ENCODE data around the gene IPPK. TPM values are rescaled to one million over a fixed set of nuclear protein-coding genes. Genes with fewer than 3 reads are reported as not detected.

The IPPK gene
- total RNA-seq, 1 experiment from 2014 or later = 15.4 TPM

GRCh38 chr9:92642041-92642451 lies 27.9 kb downstream of the IPPK start:
- H3K36me3 ChIP-seq (ENCODE audit: control insufficient read depth in 1 of 2, insufficient read depth in 2 of 2, low read length in 2 of 2) = peaks cover 19 to 34% of the 10 kb centered on the region in 2 experiments; a peak in 3 of 4 replicates

More at GRCh38 chr9:92642041-92642451, 27.9 kb downstream of the IPPK start:
- intact Hi-C loops (cut with micrococcal nuclease) = no loop called here
- Histone ChIP-seq H3K4me2 (ENCODE audit: low read length) (no peak overlapping the region), H2AFZ (ENCODE audit: low read depth, low read length, poor library complexity, severe bottlenecking) (no peak overlapping the region), H3K27ac (ENCODE audit: low read depth, low read length) (no peak overlapping the region), H3K4me3 (replicated peaks in 1 of 2; ENCODE audit: low read depth in 1 of 2, low read length in 2 of 2) (no peak overlapping the region), H3K9me2 (ENCODE audit: insufficient read depth) (no peaks in the 10 kb centered on the region), H3K4me1 (ENCODE audit: control insufficient read depth in 1 of 2, insufficient read depth in 2 of 2, low read length in 2 of 2) (no peaks in the 10 kb centered on the region), H3K79me2 (ENCODE audit: insufficient read depth, low read length) (0 out of 2 replicates have a peak, but pooled peaks cover 6% of the 10 kb centered on the region), H3K9ac (ENCODE audit: low read length) (no peak overlapping the region), H4K20me1 (ENCODE audit: insufficient read depth) (no peaks in the 10 kb centered on the region), H3K9me3 (ENCODE audit: control insufficient read depth in 1 of 2, insufficient read depth in 1 of 2, low read depth in 1 of 2, low read length in 2 of 2) (no peaks in the 10 kb centered on the region), H3K27me3 (ENCODE audit: insufficient read depth, low read length) (no peaks in the 10 kb centered on the region)
- POLR2A ChIA-PET = no interaction called here
- no TSS peak for BruUV-seq (replicated peaks)
- no peak for TF ChIP-seq ATF3 (IDR thresholded peaks at IDR 0.05)
- TF ChIP-seq EZH2phosphoT487 (IDR thresholded peaks at IDR 0.05; ENCODE audit: borderline replicate concordance) = no peak
- no peak for TF ChIP-seq EGR1 (IDR thresholded peaks at IDR 0.05; ENCODE audit: low read depth)
- TF ChIP-seq JUND (IDR thresholded peaks at IDR 0.05) = no peak
- no peak for TF ChIP-seq POLR2AphosphoS5 (IDR thresholded peaks at IDR 0.05; ENCODE audit: low read depth, low read length)
- TF ChIP-seq ZBTB33 (IDR thresholded peaks at IDR 0.05; ENCODE audit: extremely low read depth, insufficient replicate concordance, low read length) = no peak
- no peak for TF ChIP-seq MAX (IDR thresholded peaks at IDR 0.05)
- TF ChIP-seq CEBPB (IDR thresholded peaks at IDR 0.05; ENCODE audit: low read depth) = no peak
- TF ChIP-seq ELF1 (IDR thresholded peaks at IDR 0.05; ENCODE audit: borderline replicate concordance, low read depth) = no peak
- no peak for TF ChIP-seq CTCF (IDR thresholded peaks at IDR 0.05 in 2 of 3, conservative IDR thresholded peaks at IDR 0.05 in 1 of 3; ENCODE audit: borderline replicate concordance in 1 of 3, insufficient read depth in 1 of 3, low read depth in 2 of 3, low read length in 2 of 3)
- TF ChIP-seq RAD21 (IDR thresholded peaks at IDR 0.05; ENCODE audit: low read depth) = no peak
- CTCF ChIA-PET = no interaction called here
- RAD21 ChIA-PET (ENCODE audit: low non-redundant PET in 1 of 2, low total read pairs in 2 of 2, uncharacterized antibody in 2 of 2, unreplicated experiment in 2 of 2) = no interaction called here
- DNase-seq (ENCODE audit: low read depth, low spot score) (no peak), ATAC-seq (no peak)

Data from HCT116 (cell line).